H1 (cell line): ENCODE measurements around the gene ITGA11. TPM values are rescaled to one million over a fixed set of nuclear protein-coding genes. Genes with fewer than 3 reads are reported as not detected.

Experiments used
- CTCF ChIA-PET: fragments of 300-600 bp; sonication (Branson Sonifier 250); formaldehyde crosslinking; loops from one replicate; lab custom pipeline; 2021; ENCODE audit not compliant: partially characterized antibody; lab: Charles Lee
- POLR2A ChIA-PET: fragments of 300-600 bp; sonication (Branson Sonifier 250); formaldehyde crosslinking; loops from one replicate; lab custom pipeline; 2021; ENCODE audit warnings: inconsistent platforms; ENCODE audit not compliant: partially characterized antibody; lab: Charles Lee
- DNase-seq, 2 experiments: peaks; one replicate each; pipeline versions ENCODE4 v3.0.0 to v3.0.0-alpha.2; 2010 to 2022; ENCODE audit warnings: low spot score in 2 of 2, low read depth in 1 of 2, mixed read lengths in 1 of 2
- FAIRE-seq: peaks from 2 replicates; lab custom pipeline; 2011; peaks lifted over from hg19 to GRCh38; lab: Jason Lieb, UNC
- H2AFZ ChIP-seq: 2 replicates; pipeline ENCODE4 v1.8.1; 2012; ENCODE audit warnings: low read length, inconsistent platforms
- H2AK5ac ChIP-seq: 2 replicates; pipeline ENCODE4 v1.6.1; 2013; ENCODE audit warnings: low read depth, low read length
- H2BK120ac ChIP-seq: replicated peaks from 2 replicates; pipeline ENCODE3; 2013; ENCODE audit warnings: low read depth, low read length, inconsistent platforms
- H2BK12ac ChIP-seq: 2 replicates; pipeline ENCODE4 v1.6.1; 2013; ENCODE audit warnings: low read depth, low read length
- H2BK15ac ChIP-seq: 2 replicates; pipeline ENCODE4 v1.6.1; 2013; ENCODE audit warnings: low read length
- H2BK20ac ChIP-seq: 2 replicates; pipeline ENCODE4 v1.6.1; 2013; ENCODE audit warnings: low read length
- H2BK5ac ChIP-seq: 2 replicates; pipeline ENCODE4 v1.6.1; 2013; ENCODE audit warnings: low read depth, low read length
- H3K14ac ChIP-seq: 2 replicates; pipeline ENCODE4 v1.6.1; 2013; ENCODE audit warnings: inconsistent platforms; ENCODE audit not compliant: insufficient read length
- H3K18ac ChIP-seq: 2 replicates; pipeline ENCODE4 v1.6.1; 2013; ENCODE audit warnings: low read length; ENCODE audit errors: extremely low read depth
- H3K23ac ChIP-seq: 2 replicates; pipeline ENCODE4 v1.6.1; 2013; ENCODE audit warnings: inconsistent platforms; ENCODE audit not compliant: insufficient read length
- H3K23me2 ChIP-seq: 2 replicates; pipeline ENCODE4 v1.6.1; 2013; ENCODE audit warnings: low read depth, low read length
- H3K27ac ChIP-seq: 2 replicates; pipeline ENCODE4 v1.6.1; 2011; ENCODE audit warnings: low read depth, low read length, inconsistent platforms
- H3K27me3 ChIP-seq, 4 experiments: replicated peaks in 1 of 4; 1 replicate in 1 of 4; 2 replicates in 3 of 4; pipeline versions ENCODE4 v1.6.1 to v1.8.1; 2011 to 2013; ENCODE audit warnings: low read length in 3 of 4, mild to moderate bottlenecking in 3 of 4, inconsistent platforms in 2 of 4, mixed read lengths in 2 of 4, moderate library complexity in 1 of 4; ENCODE audit not compliant: control insufficient read depth in 3 of 4, insufficient read depth in 3 of 4; ENCODE audit errors: extremely low read depth in 1 of 4
- H3K36me3 ChIP-seq, 4 experiments: 2 replicates each; pipeline versions ENCODE4 v1.6.1 to v1.8.1; 2011 to 2013; ENCODE audit warnings: mild to moderate bottlenecking in 4 of 4, low read length in 3 of 4, moderate library complexity in 2 of 4, control low read depth in 1 of 4, inconsistent platforms in 1 of 4; ENCODE audit not compliant: insufficient read depth in 4 of 4, control insufficient read depth in 2 of 4
- H3K4ac ChIP-seq: replicated peaks from 2 replicates; pipeline ENCODE3; 2013; ENCODE audit warnings: low read length, low read depth, mixed read lengths, inconsistent platforms; ENCODE audit not compliant: insufficient read length
- H3K4me1 ChIP-seq, 4 experiments: replicated peaks in 1 of 4; 1 replicate in 1 of 4; 2 replicates in 3 of 4; pipeline versions ENCODE4 v1.6.1 to v1.8.1; 2011 to 2013; ENCODE audit warnings: low read length in 3 of 4, inconsistent platforms in 2 of 4, mixed read lengths in 1 of 4; ENCODE audit not compliant: insufficient read depth in 4 of 4, control insufficient read depth in 3 of 4
- H3K4me2 ChIP-seq, 2 experiments: 2 replicates each; pipeline versions ENCODE4 v1.6.1 to v1.8.1; 2011 to 2013; ENCODE audit warnings: low read depth in 2 of 2, low read length in 2 of 2, control low read depth in 1 of 2, inconsistent platforms in 1 of 2, mild to moderate bottlenecking in 1 of 2; ENCODE audit not compliant: insufficient read depth in 1 of 2
- H3K4me3 ChIP-seq, 4 experiments: fragments of 200-600, 300-600 bp in 1 of 4; sonication (generic), shearing (Covaris generic), sonication (Bioruptor Twin) in 1 of 4; 2 replicates each; pipeline versions ENCODE4 v1.5.1 to v1.8.1; 2011 to 2016; ENCODE audit warnings: low read length in 4 of 4, low read depth in 3 of 4, control low read depth in 2 of 4, inconsistent platforms in 2 of 4, mild to moderate bottlenecking in 2 of 4, mixed read lengths in 1 of 4, moderate library complexity in 1 of 4; ENCODE audit not compliant: insufficient read depth in 2 of 4; ENCODE audit errors: extremely low read depth in 1 of 4
- H3K56ac ChIP-seq: replicated peaks from 2 replicates; pipeline ENCODE3; 2013; ENCODE audit warnings: low read depth, mild to moderate bottlenecking, mixed read lengths, low read length, inconsistent platforms; ENCODE audit not compliant: insufficient read length
- H3K79me1 ChIP-seq: 2 replicates; pipeline ENCODE4 v1.6.1; 2013; ENCODE audit warnings: low read depth, low read length, control low read depth
- H3K79me2 ChIP-seq, 2 experiments: 2 replicates each; pipeline versions ENCODE4 v1.6.1 to v1.8.1; 2012 to 2013; ENCODE audit warnings: low read length in 2 of 2, mild to moderate bottlenecking in 2 of 2, inconsistent platforms in 1 of 2; ENCODE audit not compliant: insufficient read depth in 2 of 2, control insufficient read depth in 1 of 2
- H3K9ac ChIP-seq, 4 experiments: replicated peaks in 1 of 4; 1 replicate in 1 of 4; 2 replicates in 3 of 4; pipeline versions ENCODE4 v1.6.1 to v1.8.1; 2011 to 2013; ENCODE audit warnings: low read depth in 3 of 4, low read length in 3 of 4, control low read depth in 2 of 4, mild to moderate bottlenecking in 2 of 4, moderate library complexity in 2 of 4, inconsistent platforms in 1 of 4; ENCODE audit errors: extremely low read depth in 1 of 4
- H3K9me3 ChIP-seq, 2 experiments: 2 replicates each; pipeline versions ENCODE4 v1.6.1 to v1.8.1; 2012 to 2013; ENCODE audit warnings: mild to moderate bottlenecking in 2 of 2, moderate library complexity in 2 of 2, control low read depth in 1 of 2, inconsistent platforms in 1 of 2, low read depth in 1 of 2, low read length in 1 of 2, mixed read lengths in 1 of 2; ENCODE audit not compliant: insufficient read depth in 2 of 2
- H4K20me1 ChIP-seq, 2 experiments: replicated peaks in 1 of 2; 2 replicates each; pipeline versions ENCODE3 to v1.8.1; 2011 to 2013; ENCODE audit warnings: inconsistent platforms in 2 of 2, low read length in 2 of 2, mild to moderate bottlenecking in 1 of 2; ENCODE audit not compliant: insufficient read depth in 2 of 2, control insufficient read depth in 1 of 2
- H4K5ac ChIP-seq: 2 replicates; pipeline ENCODE4 v1.6.1; 2013; ENCODE audit warnings: low read length, low read depth, mixed read lengths, inconsistent platforms; ENCODE audit not compliant: insufficient read length
- H4K8ac ChIP-seq: 2 replicates; pipeline ENCODE4 v1.8.0; 2013; ENCODE audit warnings: mild to moderate bottlenecking, moderate library complexity, low read length, inconsistent platforms; ENCODE audit not compliant: insufficient read depth; ENCODE audit errors: extremely low read depth
- H4K91ac ChIP-seq: replicated peaks from 2 replicates; pipeline ENCODE3; 2013; ENCODE audit warnings: low read length, mixed read lengths, inconsistent platforms; ENCODE audit not compliant: insufficient read length
- JUN ChIP-seq: IDR thresholded peaks from 2 replicates; pipeline ENCODE4 v1.6.1; 2011; ENCODE audit warnings: low read depth, mild to moderate bottlenecking, improper control_type of control experiment, low read length
- RAD21 ChIP-seq, 2 experiments: IDR thresholded peaks in 1 of 2; conservative IDR thresholded peaks in 1 of 2; 2 replicates each; pipeline ENCODE4 v1.6.1; 2011; ENCODE audit warnings: low read depth in 2 of 2, low read length in 2 of 2, improper control_type of control experiment in 1 of 2, inconsistent platforms in 1 of 2, mild to moderate bottlenecking in 1 of 2, moderate library complexity in 1 of 2
- RBBP5 ChIP-seq: IDR thresholded peaks from 2 replicates; pipeline ENCODE4 v1.7.1; 2012; ENCODE audit warnings: low read depth, mild to moderate bottlenecking, inconsistent platforms, low read length, moderate library complexity, borderline replicate concordance
- WGBS, 2 experiments: shearing (Covaris generic) in 1 of 2; methylation state at CpG; one replicate each; pipeline versions ENCODE4 v1.1.6 to v1.1.7; 2013 to 2015; ENCODE audit warnings: low lambda C conversion rate in 2 of 2, mixed read lengths in 2 of 2, inconsistent platforms in 1 of 2, low coverage in 1 of 2, missing lambda C conversion rate in 1 of 2; ENCODE audit not compliant: insufficient replicate concordance in 2 of 2, insufficient coverage in 1 of 2, insufficient read length in 1 of 2; ENCODE audit errors: extremely low coverage in 1 of 2, missing lambda C conversion rate in 1 of 2; 5-methylcytosine and 5-hydroxymethylcytosine counted together
- polyA plus RNA-seq, 7 experiments: library from polyadenylated mRNA; depleted of rRNA in 3 of 7; stranded (reverse) in 5 of 7; unstranded in 2 of 7; fragments of >200 nt in 5 of 7; fragments of 200-250 nt in 2 of 7; gene quantifications; 1 replicate in 5 of 7; 2 replicates in 1 of 7; 4 replicates in 1 of 7; pipeline versions ENCODE4 v1.2.1 to v1.2.3, GENCODE V29; 2011 to 2013; ENCODE audit warnings: missing spikeins in 2 of 7, mixed read lengths in 2 of 7
- total RNA-seq: library from RNA; stranded (reverse); fragmentation: NEBNext Ultra II Directional; extraction: Animal tissue kit (Norgen Biotek cat#: 25700); gene quantifications from 2 replicates; pipeline ENCODE4 v1.2.1, GENCODE V29; 2021

ITGA11 gene
- total and polyA plus RNA-seq, 2 of the 8 experiments (the other 6 are each of a cell fraction or from before 2014, with no cell fraction given) = 0.05 to 0.06 TPM

GRCh38 chr15:68304589-68305337 lies 127.2 kb downstream of the ITGA11 start:
- Histone ChIP-seq H4K20me1 (no peaks in the 10 kb centered on the region), H3K18ac (peak overlapping the region; percentile 36), H3K36me3 (no peaks in the 10 kb centered on the region), H2AK5ac (no peak overlapping the region), H3K14ac (no peak overlapping the region), H2BK5ac (peak overlapping the region; percentile 28; the same call in 1 of the 2 replicates), H3K4me1 (peaks cover 7 to 23% (median 17%) of the 10 kb centered on the region in 4 experiments), H2BK12ac (peak overlapping the region; percentile 78; the same call in 1 of the 2 replicates), H3K79me2 (no peaks in the 10 kb centered on the region), H3K27me3 (no peaks in the 10 kb centered on the region), H4K5ac (no peak overlapping the region), H4K8ac (0 out of 2 replicates have a peak overlapping the region, but pooled peaks have one; percentile 19), H3K56ac (no peak overlapping the region), H3K9me3 (no peaks in the 10 kb centered on the region), H2BK120ac (no peak overlapping the region), H2AFZ (0 out of 2 replicates have a peak overlapping the region, but pooled peaks have one; percentile 3), H2BK15ac (peak overlapping the region; percentile 3; the same call in 1 of the 2 replicates), H3K9ac (no peak overlapping the region), H3K4ac (no peak overlapping the region), H3K79me1 (no peaks in the 10 kb centered on the region), H4K91ac (peak overlapping the region; percentile 78), H3K23ac (no peak overlapping the region), H3K4me2 (no peak overlapping the region; a peak in 1 of 4 replicates), H3K27ac (no peak overlapping the region), H3K23me2 (no peaks in the 10 kb centered on the region; the same call in 1 of the 2 replicates), H2BK20ac (no peak overlapping the region; the same call in 1 of the 2 replicates), H3K4me3 (no peak overlapping the region)
- FAIRE-seq = peak; percentile 62
- 78% methylated on average over 15 of the region's 15 CpGs; no CpG with 5 or more reads in 1 of the 2 experiments for WGBS, 2 experiments
- peak in 1 of 2 experiments; percentile 63 for DNase-seq
- CTCF ChIA-PET = interaction anchor here (0.6 to 9.0 kb wide), 28 partner anchors 8 to 421 kb away, joined by 3 to 199 read pairs (median 4); partner anchors contain the start of gene CLN6
- POLR2A ChIA-PET = interaction anchor here (0.7 to 4.6 kb wide), 9 partner anchors 11 to 83 kb away, joined by 3 to 37 read pairs (median 3); partner anchors contain the start of gene FEM1B
- peak; percentile 31 to 55 for TF ChIP-seq RAD21 (IDR thresholded peaks at IDR 0.05 in 1 of 2, conservative IDR thresholded peaks at IDR 0.05 in 1 of 2; ENCODE audit: low read depth in 2 of 2, low read length in 2 of 2)
- 0 out of 2 replicates have a peak, but pooled peaks have one; percentile 5 for TF ChIP-seq RBBP5
- no peak for TF ChIP-seq JUN
